MM.1S (cell line): ENCODE results near the gene KCND3.

ENCODE experiments used
- EZH2 ChIP-seq: fragments of 300-600 bp; sonication (generic); optimal IDR thresholded peaks from 2 replicates; pipeline ENCODE3; 2017; ENCODE audit warnings: low read depth, mild to moderate bottlenecking, antibody characterized with exemption, low read length, mixed read lengths
- EZH2phosphoT487 ChIP-seq: fragments of 300-600 bp; sonication (generic); IDR thresholded peaks from 2 replicates; pipeline ENCODE4 v1.6.1; 2018; ENCODE audit warnings: antibody characterized with exemption, low read length
- TF ChIP-seq, protein P1 (sequence below): fragments of 300-600 bp; sonication (generic); IDR thresholded peaks from 2 replicates; pipeline ENCODE4 v1.5.1; 2016; ENCODE audit warnings: antibody characterized with exemption, low read length, mixed read lengths

DNA sequence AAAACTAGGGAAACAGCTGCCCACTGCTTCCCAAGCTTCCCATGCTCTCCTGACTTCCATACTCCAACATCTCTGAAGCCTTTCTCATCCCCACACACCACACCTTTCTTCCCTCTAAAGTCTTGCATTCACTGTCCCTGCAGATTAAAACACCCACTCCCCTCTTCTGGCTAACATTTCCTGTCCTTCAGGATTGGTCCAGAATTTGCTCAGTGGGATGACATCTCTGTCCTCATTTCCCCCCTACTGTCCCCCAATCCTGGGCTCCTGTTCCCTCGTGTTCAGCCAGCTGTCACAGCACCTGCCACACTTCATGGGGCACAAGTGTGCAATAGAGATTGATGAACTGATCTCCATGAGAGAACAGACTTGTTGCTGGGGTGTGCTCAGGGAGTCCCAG lies 82.7 kb downstream of the KCND3 start:
- TF ChIP-seq, protein P1, sequence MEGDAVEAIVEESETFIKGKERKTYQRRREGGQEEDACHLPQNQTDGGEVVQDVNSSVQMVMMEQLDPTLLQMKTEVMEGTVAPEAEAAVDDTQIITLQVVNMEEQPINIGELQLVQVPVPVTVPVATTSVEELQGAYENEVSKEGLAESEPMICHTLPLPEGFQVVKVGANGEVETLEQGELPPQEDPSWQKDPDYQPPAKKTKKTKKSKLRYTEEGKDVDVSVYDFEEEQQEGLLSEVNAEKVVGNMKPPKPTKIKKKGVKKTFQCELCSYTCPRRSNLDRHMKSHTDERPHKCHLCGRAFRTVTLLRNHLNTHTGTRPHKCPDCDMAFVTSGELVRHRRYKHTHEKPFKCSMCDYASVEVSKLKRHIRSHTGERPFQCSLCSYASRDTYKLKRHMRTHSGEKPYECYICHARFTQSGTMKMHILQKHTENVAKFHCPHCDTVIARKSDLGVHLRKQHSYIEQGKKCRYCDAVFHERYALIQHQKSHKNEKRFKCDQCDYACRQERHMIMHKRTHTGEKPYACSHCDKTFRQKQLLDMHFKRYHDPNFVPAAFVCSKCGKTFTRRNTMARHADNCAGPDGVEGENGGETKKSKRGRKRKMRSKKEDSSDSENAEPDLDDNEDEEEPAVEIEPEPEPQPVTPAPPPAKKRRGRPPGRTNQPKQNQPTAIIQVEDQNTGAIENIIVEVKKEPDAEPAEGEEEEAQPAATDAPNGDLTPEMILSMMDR, result no peak
- TF ChIP-seq EZH2phosphoT487, result no peak
- no peak for TF ChIP-seq EZH2
